BJ (cell line): Measurements from ENCODE around the gene PRR23E. TPM values are rescaled to one million over a fixed set of nuclear protein-coding genes. Genes with fewer than 3 reads are reported as not detected.

ENCODE experiments used
- CTCF ChIA-PET: fragments of 350-600 bp; formaldehyde crosslinking; extraction: SDS; loops from one replicate; lab custom pipeline; 2021; ENCODE audit warnings: antibody characterized with exemption, inconsistent platforms; lab: Yijun Ruan, JAX
- POLR2A ChIA-PET: fragments of 300-600 bp; sonication (Branson Sonifier 250); formaldehyde crosslinking; extraction: SDS; loops from one replicate; lab custom pipeline; 2021; ENCODE audit warnings: antibody characterized with exemption; lab: Charles Lee
- DNase-seq: peaks from one replicate; pipeline ENCODE4 v3.0.0-alpha.2; 2011; ENCODE audit warnings: low read depth
- H3K27me3 ChIP-seq: 2 replicates; pipeline ENCODE4 v1.6.0; 2011; ENCODE audit warnings: low read length; ENCODE audit not compliant: control insufficient read depth, insufficient read depth
- H3K36me3 ChIP-seq: 2 replicates; pipeline ENCODE4 v1.5.1; 2011; ENCODE audit warnings: low read length; ENCODE audit not compliant: control insufficient read depth, insufficient read depth
- H3K4me3 ChIP-seq: 2 replicates; pipeline ENCODE4 v1.5.1; 2011; ENCODE audit warnings: low read depth, mild to moderate bottlenecking, control low read depth, low read length
- polyA minus RNA-seq: library from RNA; depleted of rRNA, polyadenylated mRNA; stranded (reverse); fragments of >200 nt; gene quantifications from 2 replicates; pipeline ENCODE4 v1.2.3, GENCODE V29; 2011; rRNA and poly(A)+ RNA removed
- polyA plus RNA-seq: library from polyadenylated mRNA; depleted of rRNA; stranded (reverse); fragments of >200 nt; gene quantifications from 2 replicates; pipeline ENCODE4 v1.2.3, GENCODE V29; 2011; rRNA removed
- TF ChIP-seq, protein P1 (sequence below): IDR thresholded peaks from 2 replicates; pipeline ENCODE4 v1.5.1; 2011; ENCODE audit warnings: low read depth, mild to moderate bottlenecking, control low read depth, inconsistent platforms, low read length, moderate library complexity; ENCODE audit not compliant: insufficient read depth

Gene PRR23E, protein sequence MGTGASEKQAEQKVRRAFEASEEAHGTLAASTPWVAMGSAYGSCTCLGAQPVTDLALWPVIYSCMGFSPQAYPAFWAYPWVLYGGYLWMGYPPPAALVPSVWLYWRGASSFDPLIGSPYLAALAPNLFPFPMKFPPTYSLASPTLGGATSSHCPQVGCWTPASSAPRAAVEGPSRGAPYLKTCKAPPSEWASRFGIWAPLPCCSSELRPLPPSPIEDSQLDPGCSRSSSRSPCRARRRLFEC
- polyA plus RNA-seq (not detected in 2 replicates), polyA minus RNA-seq (not detected in 2 replicates)

DNA sequence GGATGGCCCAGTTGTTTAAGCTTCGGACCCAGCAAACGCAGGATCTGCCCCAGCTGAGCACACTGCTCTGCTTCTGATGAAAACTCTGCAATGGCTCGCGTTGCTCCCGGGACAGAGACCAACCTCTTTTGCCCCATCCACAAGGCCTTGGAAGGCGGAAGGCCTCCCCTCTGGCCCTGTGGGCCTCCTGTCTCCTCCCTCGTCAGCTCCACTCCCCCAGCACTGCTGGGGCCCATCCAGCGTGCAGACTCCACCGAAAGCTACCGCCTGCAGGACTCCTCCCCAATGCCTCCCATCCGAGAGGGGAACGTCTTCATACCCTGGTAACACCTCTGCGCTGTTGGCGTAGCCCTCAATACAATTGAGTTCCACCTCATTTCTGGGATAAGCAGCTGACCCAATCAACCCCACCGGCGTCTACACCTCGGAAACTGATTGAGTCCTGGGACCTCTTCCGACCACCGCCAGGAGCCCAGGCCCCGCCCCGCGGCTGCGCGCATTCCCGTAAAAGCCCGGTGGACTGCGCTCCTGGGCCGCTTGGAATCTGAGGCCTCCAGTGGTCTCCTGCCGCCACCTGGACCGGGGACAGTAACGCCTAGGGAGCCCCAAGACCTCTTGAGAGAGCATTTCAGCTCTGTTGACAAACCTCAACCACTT is at the start of gene PRR23E:
Gene PRR23E, plus strand, starts transcription at position 556 of the 657 bp plus-strand sequence. CDS start 3,555 bp downstream, outside the sequence.
- H3K36me3 ChIP-seq, result no peaks in the 10 kb centered on the region
- H3K4me3 ChIP-seq, result no peak within 1 kb of the TSS
- no peaks in the 10 kb centered on the region; the same call in none of the 2 replicates for H3K27me3 ChIP-seq
- TF ChIP-seq, protein P1, sequence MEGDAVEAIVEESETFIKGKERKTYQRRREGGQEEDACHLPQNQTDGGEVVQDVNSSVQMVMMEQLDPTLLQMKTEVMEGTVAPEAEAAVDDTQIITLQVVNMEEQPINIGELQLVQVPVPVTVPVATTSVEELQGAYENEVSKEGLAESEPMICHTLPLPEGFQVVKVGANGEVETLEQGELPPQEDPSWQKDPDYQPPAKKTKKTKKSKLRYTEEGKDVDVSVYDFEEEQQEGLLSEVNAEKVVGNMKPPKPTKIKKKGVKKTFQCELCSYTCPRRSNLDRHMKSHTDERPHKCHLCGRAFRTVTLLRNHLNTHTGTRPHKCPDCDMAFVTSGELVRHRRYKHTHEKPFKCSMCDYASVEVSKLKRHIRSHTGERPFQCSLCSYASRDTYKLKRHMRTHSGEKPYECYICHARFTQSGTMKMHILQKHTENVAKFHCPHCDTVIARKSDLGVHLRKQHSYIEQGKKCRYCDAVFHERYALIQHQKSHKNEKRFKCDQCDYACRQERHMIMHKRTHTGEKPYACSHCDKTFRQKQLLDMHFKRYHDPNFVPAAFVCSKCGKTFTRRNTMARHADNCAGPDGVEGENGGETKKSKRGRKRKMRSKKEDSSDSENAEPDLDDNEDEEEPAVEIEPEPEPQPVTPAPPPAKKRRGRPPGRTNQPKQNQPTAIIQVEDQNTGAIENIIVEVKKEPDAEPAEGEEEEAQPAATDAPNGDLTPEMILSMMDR, result no peak
- no peak for DNase-seq
- ChIA-PET CTCF (no interaction called here), POLR2A (no interaction called here)

DNA sequence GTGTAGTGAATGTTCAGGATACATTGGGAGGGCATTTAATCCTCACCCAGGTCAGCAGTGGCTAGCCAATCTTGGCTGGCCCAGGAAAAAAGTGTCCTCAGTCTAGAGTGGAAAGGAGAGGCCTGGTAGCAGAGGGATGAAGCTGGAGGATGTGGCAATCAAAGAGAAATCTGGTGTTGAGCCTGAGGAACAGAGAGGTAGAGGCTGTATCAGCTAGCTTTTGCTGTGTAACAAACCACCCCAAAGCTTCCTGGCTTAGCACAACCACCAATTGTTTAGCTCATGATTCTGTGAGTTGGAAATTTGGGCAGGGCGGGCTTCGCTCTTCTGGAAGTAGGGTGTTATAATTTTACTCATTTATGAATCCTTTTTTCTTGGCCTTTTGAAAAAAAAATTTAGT is 49.8 kb upstream of the PRR23E start:
- ChIA-PET POLR2A (no interaction called here), CTCF (no interaction called here)
- H3K36me3 ChIP-seq, result no peaks in the 10 kb centered on the region
- no peak for DNase-seq
- peaks cover 7% of the 10 kb centered on the region for H3K27me3 ChIP-seq
- TF ChIP-seq, protein P1, result no peak
- no peak overlapping the region for H3K4me3 ChIP-seq

DNA sequence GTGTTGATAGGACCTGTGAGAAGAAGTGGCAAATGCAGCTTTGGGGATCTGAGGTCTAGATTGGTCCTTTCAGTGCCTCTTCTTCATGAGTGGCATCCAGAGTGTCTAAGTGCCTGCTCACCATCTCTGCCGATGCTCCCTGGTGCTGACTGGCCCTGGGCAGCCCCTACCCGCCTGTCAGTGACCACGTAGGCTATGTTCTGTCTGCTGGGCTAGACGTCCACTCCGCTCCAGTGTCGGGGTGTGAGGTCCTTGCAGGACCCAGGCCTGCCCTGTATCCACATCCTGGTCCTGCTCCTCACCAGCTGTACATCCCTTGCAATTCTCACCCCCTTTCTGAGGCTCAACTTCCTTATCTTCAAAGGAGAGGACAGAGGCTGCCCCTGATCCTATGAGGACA is 48.3 kb upstream of the PRR23E start:
- no peak for DNase-seq
- Histone ChIP-seq H3K4me3 (no peak overlapping the region), H3K27me3 (peaks cover 3% of the 10 kb centered on the region; the same call in 1 of the 2 replicates), H3K36me3 (no peaks in the 10 kb centered on the region)
- ChIA-PET POLR2A (no interaction called here), CTCF (interaction anchor here (0.6 kb wide), 1 partner anchor 255 kb away, joined by 3 read pairs; no protein-coding TSS in a partner anchor)
- TF ChIP-seq, protein P1, result no peak

DNA sequence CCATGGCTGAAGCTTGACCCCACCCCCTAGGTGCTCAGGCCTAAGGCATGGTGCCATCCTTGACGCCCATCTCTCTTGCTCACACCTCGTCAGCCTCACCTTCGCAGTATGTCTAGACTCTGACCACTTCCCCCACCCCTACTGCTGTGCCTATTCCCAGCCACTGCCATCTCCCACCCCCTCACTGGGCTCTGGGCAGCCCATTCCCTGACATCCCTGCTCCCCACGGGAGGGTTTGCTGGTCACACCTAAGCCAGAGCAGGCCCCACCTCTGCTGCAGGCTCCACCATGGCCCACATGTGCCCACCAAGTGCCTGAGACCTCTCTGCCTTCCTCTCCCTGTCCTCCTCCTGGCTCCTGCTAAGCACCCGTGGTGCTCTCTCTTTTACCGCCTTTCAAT is 47.7 kb upstream of the PRR23E start:
- DNase-seq, result no peak
- ChIA-PET POLR2A (no interaction called here), CTCF (no interaction called here)
- TF ChIP-seq, protein P1, result no peak
- H3K4me3 ChIP-seq, result no peak overlapping the region
- H3K36me3 ChIP-seq, result no peaks in the 10 kb centered on the region
- peaks cover 6% of the 10 kb centered on the region for H3K27me3 ChIP-seq

DNA sequence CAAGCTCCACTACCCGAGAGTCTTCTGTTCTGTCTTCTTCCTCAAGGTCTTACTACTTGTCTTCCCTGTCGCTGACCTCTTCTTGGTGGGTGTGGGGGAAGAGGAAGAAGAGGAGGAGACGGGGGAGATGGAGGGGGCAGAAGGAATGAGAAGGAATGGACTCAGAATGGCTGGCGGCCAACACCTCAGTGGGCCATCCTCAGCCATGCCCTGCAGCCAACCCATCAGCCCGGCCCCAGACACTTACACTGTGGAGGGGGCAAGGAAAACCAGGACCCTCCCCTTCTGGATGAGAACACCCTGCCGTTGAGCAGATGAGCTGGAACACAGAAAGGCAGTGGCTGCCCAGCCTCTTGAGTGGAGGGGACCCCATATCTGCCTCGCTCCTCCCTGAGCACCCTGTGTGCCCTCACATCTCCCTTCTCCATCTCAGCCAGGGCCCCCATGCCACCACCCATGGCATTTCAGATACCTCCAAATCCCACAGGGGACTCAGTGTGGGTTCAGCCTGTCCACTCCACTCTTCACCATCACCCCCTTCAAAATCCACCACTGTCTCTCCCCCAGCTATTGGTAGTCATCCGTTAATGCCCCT is 45.5 kb upstream of the PRR23E start:
- TF ChIP-seq, protein P1, result no peak
- peaks cover 4% of the 10 kb centered on the region for H3K27me3 ChIP-seq
- H3K36me3 ChIP-seq, result no peaks in the 10 kb centered on the region
- ChIA-PET CTCF (interaction anchor here (0.9 kb wide), 2 partner anchors 9 to 13 kb away, joined by 3 read pairs; no protein-coding TSS in a partner anchor), POLR2A (interaction anchor here (0.6 kb wide), 1 partner anchor 73 kb away, joined by 10 read pairs; no protein-coding TSS in a partner anchor)
- no peak overlapping the region for H3K4me3 ChIP-seq
- no peak for DNase-seq
